ENCODE data around the gene LMOD3. TPM values are rescaled to one million over a fixed set of nuclear protein-coding genes. Genes with fewer than 3 reads are reported as not detected.

LMOD3 gene
- total and polyA plus RNA-seq, 2 of the 4 experiments (the other 2 are of a cell fraction) = not detected

GRCh38 chr3:69085168-69085832 lies 37.1 kb downstream of the LMOD3 start (continued):
- TF ChIP-seq NFE2L2 (IDR thresholded peaks at IDR 0.05; ENCODE audit: low read depth, low read length) = no peak
- TF ChIP-seq FOS (IDR thresholded peaks at IDR 0.05; ENCODE audit: low read depth, low read length) = no peak

GRCh38 chr3:69084326-69085167 lies 37.8 kb downstream of the LMOD3 start, which contains the start of gene ARL6IP5:
Gene ARL6IP5, plus strand, starts transcription at chr3:69084937. Its CDS starts 111 bp downstream, at chr3:69085048.
- Histone ChIP-seq H2BK5ac (ENCODE audit: low read depth, low read length, poor library complexity, severe bottlenecking) (peak within 1 kb of the TSS; percentile 87), H3K9me1 (ENCODE audit: insufficient read depth, low read length) (peaks cover 15% of the 10 kb centered on the region), H2AK9ac (replicated peaks; ENCODE audit: low read depth, low read length, poor library complexity) (peak within 1 kb of the TSS; percentile 99), H2BK20ac (ENCODE audit: low read depth, low read length) (peak within 1 kb of the TSS; percentile 89), H3K9me3 (ENCODE audit: control insufficient read depth, insufficient read depth, low read length) (no peaks in the 10 kb centered on the region), H2AFZ (replicated peaks; ENCODE audit: low read length, poor library complexity) (peak within 1 kb of the TSS; percentile 83), H3K18ac (ENCODE audit: low read depth, low read length) (peak within 1 kb of the TSS; percentile 80), H3K27me3 (ENCODE audit: control insufficient read depth, insufficient read depth, low read length) (no peaks in the 10 kb centered on the region), H2AK5ac (ENCODE audit: low read depth, low read length) (peak within 1 kb of the TSS; percentile 87), H3K27ac (ENCODE audit: insufficient read depth, low read length) (peak within 1 kb of the TSS; percentile 86), H3K79me1 (ENCODE audit: low read depth in 1 of 2, low read length in 2 of 2) (peaks cover 4 to 40% of the 10 kb centered on the region in 2 experiments), H4K8ac (ENCODE audit: low read depth in 2 of 2, low read length in 2 of 2) (peak within 1 kb of the TSS; percentile 67 to 93), H2BK120ac (ENCODE audit: low read depth, low read length) (peak within 1 kb of the TSS; percentile 90), H4K20me1 (ENCODE audit: insufficient read depth, low read length) (peaks cover 11% of the 10 kb centered on the region; the same call in 1 of the 2 replicates), H4K91ac (ENCODE audit: insufficient read depth, low read depth, low read length) (peak within 1 kb of the TSS; percentile 89), H3K9ac (ENCODE audit: low read depth, low read length) (peak within 1 kb of the TSS; percentile 79), H2BK15ac (ENCODE audit: low read depth, low read length) (peak within 1 kb of the TSS; percentile 67; the same call in 2 of the 3 replicates), H3K4me1 (ENCODE audit: control insufficient read depth, insufficient read depth, low read length) (peaks cover 10% of the 10 kb centered on the region), H3K56ac (ENCODE audit: extremely low read depth, insufficient read depth, low read length) (peak within 1 kb of the TSS; percentile 86), H3K14ac (replicated peaks; ENCODE audit: low read depth, low read length) (peak within 1 kb of the TSS; percentile 97), H3K4me3 (ENCODE audit: insufficient read depth, low read depth, low read length) (peak within 1 kb of the TSS; percentile 87), H3K4ac (ENCODE audit: low read depth, low read length) (peak within 1 kb of the TSS; percentile 97), H3K4me2 (ENCODE audit: low read depth, low read length) (peak within 1 kb of the TSS; percentile 93), H3K23ac (ENCODE audit: low read depth, low read length) (peak within 1 kb of the TSS; percentile 93), H3K36me3 (ENCODE audit: control insufficient read depth, insufficient read depth, low read length) (peaks cover 3% of the 10 kb centered on the region; the same call in 1 of the 2 replicates), H4K5ac (ENCODE audit: low read depth, low read length) (peak within 1 kb of the TSS; percentile 86)
- peak; percentile 93 for DNase-seq
- CTCF ChIA-PET = interaction anchor here (0.5 to 0.7 kb wide), 2 partner anchors 1264 to 1485 kb away, joined by 3 to 5 read pairs; no protein-coding TSS in a partner anchor
- WGBS, 2 experiments (ENCODE audit: extremely low coverage in 2 of 2, insufficient read length in 1 of 2) = 0% methylated on average over 9 of the region's 32 CpGs; no CpG with 5 or more reads in 1 of the 2 experiments
- POLR2A ChIA-PET (ENCODE audit: unreplicated experiment) = interaction anchor here (0.6 kb wide), 1 partner anchor 561 kb away, joined by 5 read pairs; no protein-coding TSS in a partner anchor
- dilution Hi-C loops (cut with HindIII; ENCODE audit: low sequenced_read_pairs, unreplicated experiment) = no loop called here
- intact Hi-C loops (cut with micrococcal nuclease) = loop anchor here (10.0 kb wide), 2 partner anchors 780 to 860 kb away; no protein-coding TSS in a partner anchor
- ATAC-seq (ENCODE audit: low read depth) = peak; percentile 44
- no TSS peak for BruUV-seq (replicated peaks)
- no peak for TF ChIP-seq MAFK (IDR thresholded peaks at IDR 0.05; ENCODE audit: low read depth, low read length)
- TF ChIP-seq RFX5 (IDR thresholded peaks at IDR 0.05; ENCODE audit: low read depth, low read length) = no peak
- 0 out of 2 replicates have a peak, but pooled peaks have one; percentile 32 for TF ChIP-seq USF2 (IDR thresholded peaks at IDR 0.05; ENCODE audit: low read depth, low read length)
- TF ChIP-seq MAZ (IDR thresholded peaks at IDR 0.05; ENCODE audit: borderline replicate concordance, low read depth, low read length) = no peak
- peak; percentile 61; the same call in 1 of the 2 replicates for TF ChIP-seq CEBPB (IDR thresholded peaks at IDR 0.05; ENCODE audit: low read depth, low read length)
- TF ChIP-seq FOS (IDR thresholded peaks at IDR 0.05; ENCODE audit: low read depth, low read length) = peak; percentile 49; the same call in 1 of the 2 replicates
- in situ Hi-C loops (cut with MboI; ENCODE audit: low sequenced_read_pairs) = no loop called here
